ENCODE measurements around the gene POLR1F.
"Not testable (repeated sequence)": the region's sequence is repeated elsewhere in the genome, so short reads cannot be mapped to it uniquely, and the experiment has no call there.

POLR1F gene

DNA sequence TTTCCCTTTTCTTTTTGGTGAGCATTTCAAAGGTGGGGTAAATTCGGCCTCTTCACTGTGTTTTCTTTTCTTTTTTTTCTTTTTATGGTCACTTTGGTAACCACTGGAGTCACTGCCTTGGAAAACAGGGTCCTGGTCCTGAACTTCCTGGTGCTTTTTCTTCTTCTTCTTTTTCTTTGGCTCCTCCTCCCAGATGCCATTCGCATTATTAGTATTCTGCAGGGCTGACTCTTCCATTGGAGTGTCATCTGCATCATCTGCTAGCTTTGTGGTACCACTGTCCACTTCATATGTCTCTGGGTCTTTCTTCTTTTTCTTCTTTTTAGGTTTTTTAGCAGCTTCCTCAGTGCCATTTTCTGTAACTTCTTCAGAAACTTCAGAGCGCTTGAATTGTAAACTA, 10.5 kb downstream of the POLR1F start:
- H3K27me3 Mint-ChIP-seq: no peaks in the 10 kb centered on the region

GRCh38 chr7:19696926-19697325, 11.9 kb downstream of the POLR1F start:
- Mint-ChIP-seq H3K36me3 (peaks cover 40% of the 10 kb centered on the region), H3K4me1 (no peaks in the 10 kb centered on the region), H3K27me3 (no peaks in the 10 kb centered on the region)

More for the DNA sequence above, 10.5 kb downstream of the POLR1F start:
- Mint-ChIP-seq H3K4me1 (no peaks in the 10 kb centered on the region), H3K9me3 (no peaks in the 10 kb centered on the region), H3K27ac (no peak overlapping the region), H3K4me3 (no peak overlapping the region), H3K36me3 (peaks cover 54% of the 10 kb centered on the region)
- ATAC-seq: no peak

GRCh38 chr7:19692111-19692828, 16.6 kb downstream of the POLR1F start:
- Mint-ChIP-seq H3K9me3 (no peaks in the 10 kb centered on the region), H3K27me3 (no peaks in the 10 kb centered on the region), H3K4me1 (no peaks in the 10 kb centered on the region), H3K4me3 (no peak overlapping the region), H3K36me3 (peaks cover 7% of the 10 kb centered on the region), H3K27ac (no peak overlapping the region)
- ATAC-seq: peak; percentile 47

More at GRCh38 chr7:19696926-19697325, 11.9 kb downstream of the POLR1F start:
- Mint-ChIP-seq H3K9me3 (no peaks in the 10 kb centered on the region), H3K4me3 (no peak overlapping the region), H3K27ac (no peak overlapping the region)
- ATAC-seq: no peak

GRCh38 chr7:19690736-19691135, 18.1 kb downstream of the POLR1F start:
- Mint-ChIP-seq H3K4me3 (no peak overlapping the region), H3K27ac (no peak overlapping the region), H3K4me1 (no peaks in the 10 kb centered on the region), H3K36me3 (peaks cover 6% of the 10 kb centered on the region), H3K27me3 (no peaks in the 10 kb centered on the region), H3K9me3 (no peaks in the 10 kb centered on the region)
- no peak for ATAC-seq

DNA sequence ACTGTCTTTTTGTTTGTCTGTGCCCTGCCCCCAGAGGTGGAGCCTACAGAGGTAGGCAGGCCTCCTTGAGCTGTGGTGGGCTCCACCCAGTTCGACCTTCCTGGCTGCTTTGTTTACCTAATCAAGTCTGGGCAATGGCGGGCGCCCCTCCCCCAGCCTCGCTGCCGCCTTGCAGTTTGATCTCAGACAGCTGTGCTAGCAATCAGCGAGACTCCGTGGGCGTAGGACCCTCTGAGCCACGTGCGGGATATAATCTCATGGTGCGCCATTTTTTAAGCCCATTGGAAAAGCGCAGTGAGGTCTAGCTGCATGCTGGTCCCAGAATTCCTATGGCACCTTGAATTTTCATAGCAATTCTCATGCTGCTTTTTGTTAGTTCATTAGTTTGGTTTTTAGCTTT, 19.7 kb downstream of the POLR1F start:
- H3K36me3 Mint-ChIP-seq, ATAC-seq, H3K9me3 Mint-ChIP-seq, H3K27me3 Mint-ChIP-seq, H3K4me3 Mint-ChIP-seq, H3K4me1 Mint-ChIP-seq, H3K27ac Mint-ChIP-seq: not testable (repeated sequence)

DNA sequence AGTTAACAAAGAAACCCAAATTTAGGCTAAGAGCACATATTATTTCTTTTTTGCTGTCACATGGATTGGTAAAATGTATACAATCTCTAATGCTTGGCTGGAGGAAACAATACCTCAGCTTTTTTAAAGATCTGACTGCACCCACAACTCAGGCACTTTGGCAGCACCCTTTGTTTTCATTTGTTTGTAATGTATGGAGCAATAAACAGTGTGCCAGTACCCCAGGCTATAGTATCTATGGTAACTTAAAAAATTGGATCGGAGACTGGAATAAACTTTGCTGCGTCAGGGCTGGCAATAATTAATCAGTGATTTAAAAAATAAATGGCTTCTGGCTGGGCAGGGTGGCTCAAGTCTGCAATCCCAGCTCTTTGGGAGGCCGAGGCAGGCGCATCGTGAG, 27.2 kb downstream of the POLR1F start:
- no peaks in the 10 kb centered on the region for H3K27me3 Mint-ChIP-seq
- peaks cover 8% of the 10 kb centered on the region for H3K4me1 Mint-ChIP-seq
- H3K9me3 Mint-ChIP-seq: peaks cover 2% of the 10 kb centered on the region
- H3K27ac Mint-ChIP-seq: no peak overlapping the region
- no peak for ATAC-seq
- H3K36me3 Mint-ChIP-seq: no peaks in the 10 kb centered on the region
- no peak overlapping the region for H3K4me3 Mint-ChIP-seq

GRCh38 chr7:19677180-19677579, 31.7 kb downstream of the POLR1F start:
- peak overlapping the region; percentile 4 for H3K27ac Mint-ChIP-seq
- no peak overlapping the region for H3K4me3 Mint-ChIP-seq
- peak; percentile 68 for ATAC-seq
- peaks cover 15% of the 10 kb centered on the region for H3K4me1 Mint-ChIP-seq
- H3K36me3 Mint-ChIP-seq: no peaks in the 10 kb centered on the region
- no peaks in the 10 kb centered on the region for H3K9me3 Mint-ChIP-seq
- no peaks in the 10 kb centered on the region for H3K27me3 Mint-ChIP-seq

DNA sequence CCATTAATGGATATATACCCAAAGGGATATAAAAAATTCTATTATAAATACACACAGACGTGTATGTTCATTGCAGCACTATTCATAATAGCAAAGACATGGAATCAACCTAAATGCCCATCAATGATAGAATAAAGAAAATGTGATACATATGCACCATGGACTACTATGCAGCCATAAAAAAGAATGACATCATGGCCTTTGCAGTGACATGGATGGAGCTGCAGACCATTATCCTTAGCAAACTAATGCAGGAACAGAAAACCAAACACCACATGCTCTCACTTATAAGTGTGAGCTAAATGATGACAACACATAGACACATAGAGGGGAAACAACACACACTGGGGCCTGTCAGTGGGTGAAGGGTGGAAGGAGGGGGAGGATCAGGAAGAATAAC, 33.0 kb downstream of the POLR1F start:
- H3K27me3 Mint-ChIP-seq: no peaks in the 10 kb centered on the region
- no peaks in the 10 kb centered on the region for H3K36me3 Mint-ChIP-seq
- peaks cover 15% of the 10 kb centered on the region for H3K4me1 Mint-ChIP-seq
- ATAC-seq: no peak
- no peaks in the 10 kb centered on the region for H3K9me3 Mint-ChIP-seq
- H3K4me3 Mint-ChIP-seq: no peak overlapping the region
- no peak overlapping the region for H3K27ac Mint-ChIP-seq

DNA sequence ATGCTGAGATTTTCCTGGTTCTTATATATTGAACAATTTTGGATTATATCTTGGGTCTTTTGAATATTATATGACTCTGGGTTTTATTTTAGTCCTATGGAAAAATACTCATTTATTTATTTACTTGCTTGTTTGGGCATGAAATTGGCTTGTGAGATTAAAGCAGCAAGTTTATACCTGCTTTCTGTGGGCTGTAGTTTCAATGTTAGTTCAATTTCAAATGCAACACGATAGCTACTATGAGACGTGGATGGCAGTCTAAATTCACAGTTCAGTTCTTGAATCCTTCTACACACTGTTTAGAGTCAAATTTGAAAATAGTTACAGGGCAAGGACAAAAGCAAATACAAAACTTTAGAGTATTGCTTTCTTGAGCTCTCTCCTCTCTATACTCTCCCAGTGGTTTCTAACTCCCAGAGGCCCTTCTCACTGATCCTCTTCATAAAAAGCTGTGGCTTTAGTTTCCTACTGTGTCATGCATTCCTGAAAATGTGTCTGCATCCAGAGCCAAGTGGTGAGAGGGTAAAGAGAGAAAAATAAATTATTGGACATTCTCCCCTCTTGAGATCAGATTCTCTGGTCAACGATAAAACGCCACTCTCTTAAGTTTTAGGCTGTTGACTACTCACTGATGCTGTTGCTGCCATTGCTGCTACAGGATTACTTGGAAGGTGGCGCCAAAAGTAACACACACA, 34.4 kb downstream of the POLR1F start:
- Mint-ChIP-seq H3K4me3 (no peak overlapping the region), H3K27me3 (no peaks in the 10 kb centered on the region), H3K9me3 (no peaks in the 10 kb centered on the region), H3K4me1 (peaks cover 15% of the 10 kb centered on the region), H3K27ac (no peak overlapping the region), H3K36me3 (no peaks in the 10 kb centered on the region)
- ATAC-seq: no peak

DNA sequence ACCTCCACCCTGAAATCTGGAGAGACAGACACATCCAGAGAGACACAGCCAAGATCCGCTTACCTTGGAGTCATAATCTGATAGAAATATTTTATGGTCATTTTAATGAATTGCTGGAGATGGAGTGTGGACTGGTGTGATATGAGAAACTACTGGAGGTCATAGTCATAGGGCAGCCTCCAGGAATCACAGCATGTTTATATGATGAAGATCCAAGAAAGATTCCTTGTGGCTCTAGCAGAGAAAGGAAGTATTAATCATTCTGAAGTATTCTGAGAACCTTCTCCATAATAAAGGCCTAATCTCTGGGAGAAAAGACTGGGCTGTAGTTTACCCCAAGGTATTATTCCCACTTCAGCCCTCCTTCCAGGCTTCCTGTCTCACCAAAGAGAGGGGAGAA, 38.0 kb downstream of the POLR1F start:
- peaks cover 2% of the 10 kb centered on the region for H3K4me1 Mint-ChIP-seq
- no peak overlapping the region for H3K4me3 Mint-ChIP-seq
- no peak for ATAC-seq
- no peaks in the 10 kb centered on the region for H3K27me3 Mint-ChIP-seq
- no peak overlapping the region for H3K27ac Mint-ChIP-seq
- no peaks in the 10 kb centered on the region for H3K36me3 Mint-ChIP-seq
- no peaks in the 10 kb centered on the region for H3K9me3 Mint-ChIP-seq

DNA sequence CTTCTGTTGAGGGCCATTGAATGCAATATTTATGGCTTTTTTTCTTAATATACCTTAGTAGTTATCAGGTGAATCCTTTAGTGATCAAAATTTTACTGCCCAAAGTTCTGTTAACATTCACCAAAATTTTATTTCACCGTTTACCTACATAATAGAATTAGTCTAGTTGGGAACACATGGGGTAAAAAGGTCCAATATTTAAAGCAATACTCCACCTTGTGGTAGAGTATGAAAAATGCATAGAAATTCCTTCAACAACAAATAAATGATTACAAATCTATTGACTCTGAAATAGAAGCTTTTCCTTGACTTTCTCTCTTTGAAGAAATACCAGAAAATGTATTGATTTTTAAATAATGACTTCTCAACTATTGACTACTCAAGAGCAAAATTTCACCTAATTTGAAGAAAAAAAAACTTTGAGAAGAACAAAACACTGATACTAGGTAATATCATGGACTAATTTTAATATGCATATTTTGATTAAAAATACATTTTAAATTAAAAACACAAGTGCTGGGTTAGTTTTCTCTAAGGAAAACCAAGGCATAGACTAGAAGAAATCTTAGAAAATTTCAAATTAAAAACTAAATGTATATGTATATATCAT, 43.3 kb downstream of the POLR1F start:
- Mint-ChIP-seq H3K4me3 (no peak overlapping the region), H3K9me3 (no peaks in the 10 kb centered on the region), H3K4me1 (peaks cover 20% of the 10 kb centered on the region), H3K27ac (peak overlapping the region; percentile 71), H3K36me3 (no peaks in the 10 kb centered on the region), H3K27me3 (no peaks in the 10 kb centered on the region)
- no peak for ATAC-seq

GRCh38 chr7:19663816-19664462, 44.9 kb downstream of the POLR1F start:
- Mint-ChIP-seq H3K4me1 (peaks cover 20% of the 10 kb centered on the region), H3K27me3 (peaks cover 14% of the 10 kb centered on the region), H3K27ac (peak overlapping the region; percentile 71), H3K4me3 (peak overlapping the region; percentile 43), H3K36me3 (no peaks in the 10 kb centered on the region), H3K9me3 (no peaks in the 10 kb centered on the region)
- ATAC-seq: peak; percentile 85

DNA sequence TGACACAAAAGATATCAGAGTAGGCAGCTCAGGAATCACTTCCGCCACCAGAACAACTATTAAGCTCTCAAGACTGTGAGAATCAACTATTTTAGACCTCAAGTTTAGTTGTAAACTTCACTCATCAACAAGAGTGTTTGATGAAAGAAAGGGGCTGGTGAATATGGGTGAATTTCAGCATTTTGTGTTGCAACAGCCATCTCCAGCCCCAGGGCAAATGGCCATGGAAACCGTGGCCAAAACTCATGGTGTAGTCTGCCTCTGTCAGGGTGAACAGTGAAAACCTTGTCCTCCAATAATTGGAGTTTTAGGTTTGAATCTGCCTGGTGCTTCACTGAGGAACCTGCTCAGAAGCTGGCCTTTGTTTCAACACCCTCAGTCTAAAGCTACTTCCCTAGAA, 60.0 kb downstream of the POLR1F start:
- peaks cover 8% of the 10 kb centered on the region for H3K9me3 Mint-ChIP-seq
- H3K27ac Mint-ChIP-seq: no peak overlapping the region
- peaks cover 7% of the 10 kb centered on the region for H3K36me3 Mint-ChIP-seq
- peaks cover 32% of the 10 kb centered on the region for H3K27me3 Mint-ChIP-seq
- H3K4me3 Mint-ChIP-seq: no peak overlapping the region
- no peak for ATAC-seq
- no peaks in the 10 kb centered on the region for H3K4me1 Mint-ChIP-seq
